HG03469 (cell line): ENCODE measurements around the gene PRIMPOL.
"Not testable (repeated sequence)": the region's sequence is repeated elsewhere in the genome, so short reads cannot be mapped to it uniquely, and the experiment has no call there.

ENCODE experiments used
- ATAC-seq: cut with Tn5 transposase; IDR thresholded peaks from one replicate; pipeline ENCODE4 v1.9.1; 2021; ENCODE audit warnings: mild to moderate bottlenecking, moderate library complexity, moderate number of reproducible peaks; ENCODE audit not compliant: unreplicated experiment

The PRIMPOL gene

GRCh38 chr4:184699941-184700340 is 50.4 kb downstream of the PRIMPOL start:
- no peak for ATAC-seq

GRCh38 chr4:184702114-184702513 is 52.6 kb downstream of the PRIMPOL start:
- ATAC-seq = no peak

- no peak for ATAC-seq
Measured at GRCh38 chr4:184705692-184706091, 56.2 kb downstream of the PRIMPOL start.

GRCh38 chr4:184706453-184706852 is 56.9 kb downstream of the PRIMPOL start:
- no peak for ATAC-seq

GRCh38 chr4:184712322-184712721 is 62.8 kb downstream of the PRIMPOL start:
- no peak for ATAC-seq

GRCh38 chr4:184713887-184714286 is 64.3 kb downstream of the PRIMPOL start:
- no peak for ATAC-seq

GRCh38 chr4:184715526-184715925 is 66.0 kb downstream of the PRIMPOL start:
- ATAC-seq = no peak

- no peak for ATAC-seq
Measured at GRCh38 chr4:184719407-184719806, 69.9 kb downstream of the PRIMPOL start.

GRCh38 chr4:184721254-184721653 is 71.7 kb downstream of the PRIMPOL start:
- ATAC-seq = no peak

- ATAC-seq = no peak
Measured at GRCh38 chr4:184722798-184723197, 73.3 kb downstream of the PRIMPOL start.

- ATAC-seq = no peak
Measured at GRCh38 chr4:184727430-184727829, 77.9 kb downstream of the PRIMPOL start.

- ATAC-seq = no peak
Measured at GRCh38 chr4:184728858-184729257, 79.3 kb downstream of the PRIMPOL start.

- no peak for ATAC-seq
Measured at GRCh38 chr4:184729946-184730345, 80.4 kb downstream of the PRIMPOL start.

- ATAC-seq = no peak
Measured at GRCh38 chr4:184731056-184731455, 81.5 kb downstream of the PRIMPOL start.

GRCh38 chr4:184732126-184732525 is 82.6 kb downstream of the PRIMPOL start:
- ATAC-seq = no peak

- peak; percentile 92 for ATAC-seq
Measured at GRCh38 chr4:184733654-184734524, 84.4 kb downstream of the PRIMPOL start, which contains the start of gene CENPU. Gene CENPU (minus strand): TSS chr4:184734096. CDS start chr4:184734062, 34 bp downstream.

- ATAC-seq = no peak
Measured at GRCh38 chr4:184734758-184735157, 85.2 kb downstream of the PRIMPOL start.

GRCh38 chr4:184739575-184739974 is 90.0 kb downstream of the PRIMPOL start:
- ATAC-seq = not testable (repeated sequence)

GRCh38 chr4:184740980-184741391 is 91.4 kb downstream of the PRIMPOL start:
- ATAC-seq = no peak

GRCh38 chr4:184741651-184742050 is 92.1 kb downstream of the PRIMPOL start:
- not testable (repeated sequence) for ATAC-seq

- no peak for ATAC-seq
Measured at GRCh38 chr4:184743650-184744049, 94.1 kb downstream of the PRIMPOL start.

GRCh38 chr4:184744236-184744635 is 94.7 kb downstream of the PRIMPOL start:
- no peak for ATAC-seq
